Stimulated activated naive CD4-positive, alpha-beta T cell treated with Interleukin-2 at 50 U/mL for 16 hours (primary cell): ENCODE data around the gene CCNE1.
"Not testable (repeated sequence)": the region's sequence is repeated elsewhere in the genome, so short reads cannot be mapped to it uniquely, and the experiment has no call there.

Experiments used
- DNase-seq: peaks from one replicate; lab custom pipeline; 2025; lab: John Stamatoyannopoulos, UW

The CCNE1 gene

GRCh38 chr19:29815231-29815630 is 3.4 kb downstream of the CCNE1 start:
- no peak for DNase-seq

DNA sequence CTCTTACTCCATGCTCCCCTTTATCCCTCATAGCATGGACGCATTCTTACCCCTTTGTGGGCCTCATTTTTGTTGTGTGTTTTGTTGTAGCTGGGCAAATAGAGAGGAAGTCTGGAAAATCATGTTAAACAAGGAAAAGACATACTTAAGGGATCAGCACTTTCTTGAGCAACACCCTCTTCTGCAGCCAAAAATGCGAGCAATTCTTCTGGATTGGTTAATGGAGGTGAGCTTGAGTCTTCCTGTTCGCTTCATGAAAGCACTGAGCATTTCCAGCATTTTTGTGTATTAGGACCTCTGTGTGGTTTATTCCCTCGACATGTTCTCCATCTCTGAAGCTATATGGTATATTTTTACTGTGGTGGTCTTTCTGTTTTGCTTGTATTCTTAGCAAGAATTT is 5.5 kb downstream of the CCNE1 start:
- DNase-seq, result no peak

GRCh38 chr19:29819300-29819699 is 7.5 kb downstream of the CCNE1 start:
- DNase-seq, result no peak

GRCh38 chr19:29819986-29820385 is 8.2 kb downstream of the CCNE1 start:
- DNase-seq, result no peak

DNA sequence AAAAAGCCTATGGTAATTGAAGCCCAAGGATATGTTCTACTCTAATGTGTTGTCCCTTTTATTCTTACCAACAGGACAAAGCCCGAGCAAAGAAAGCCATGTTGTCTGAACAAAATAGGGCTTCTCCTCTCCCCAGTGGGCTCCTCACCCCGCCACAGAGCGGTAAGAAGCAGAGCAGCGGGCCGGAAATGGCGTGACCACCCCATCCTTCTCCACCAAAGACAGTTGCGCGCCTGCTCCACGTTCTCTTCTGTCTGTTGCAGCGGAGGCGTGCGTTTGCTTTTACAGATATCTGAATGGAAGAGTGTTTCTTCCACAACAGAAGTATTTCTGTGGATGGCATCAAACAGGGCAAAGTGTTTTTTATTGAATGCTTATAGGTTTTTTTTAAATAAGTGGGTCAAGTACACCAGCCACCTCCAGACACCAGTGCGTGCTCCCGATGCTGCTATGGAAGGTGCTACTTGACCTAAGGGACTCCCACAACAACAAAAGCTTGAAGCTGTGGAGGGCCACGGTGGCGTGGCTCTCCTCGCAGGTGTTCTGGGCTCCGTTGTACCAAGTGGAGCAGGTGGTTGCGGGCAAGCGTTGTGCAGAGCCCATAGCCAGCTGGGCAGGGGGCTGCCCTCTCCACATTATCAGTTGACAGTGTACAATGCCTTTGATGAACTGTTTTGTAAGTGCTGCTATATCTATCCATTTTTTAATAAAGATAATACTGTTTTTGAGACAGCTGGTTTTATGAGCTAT is 12.0 kb downstream of the CCNE1 start:
- no peak for DNase-seq

- DNase-seq, result not testable (repeated sequence)
Observed at GRCh38 chr19:29825263-29825662, 13.5 kb downstream of the CCNE1 start.

DNA sequence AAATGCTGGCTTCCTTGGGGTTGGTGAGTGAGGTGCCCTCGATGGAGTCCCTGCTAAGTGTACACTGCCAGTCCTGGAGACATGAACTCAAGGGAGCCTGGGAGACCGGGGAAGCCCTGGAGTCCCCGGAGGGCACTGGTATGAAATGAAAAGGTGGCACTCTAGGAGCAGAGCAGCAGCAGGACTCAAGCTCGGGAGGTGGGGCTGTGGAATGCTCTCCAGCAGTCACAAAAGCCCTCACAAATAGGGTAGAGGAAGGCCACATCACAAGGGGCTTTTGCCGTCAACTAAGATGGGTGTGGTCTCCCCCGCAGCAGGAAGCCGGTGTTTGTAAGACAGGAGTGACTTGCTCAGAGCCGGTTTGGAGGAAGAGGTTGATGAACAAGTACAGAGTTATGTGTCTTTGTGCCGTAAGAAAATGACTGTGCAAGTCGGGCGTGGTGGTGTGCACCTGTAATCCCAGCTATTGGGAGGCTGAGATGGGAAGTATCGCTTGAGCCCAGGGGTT is 19.3 kb downstream of the CCNE1 start:
- peak; percentile 41 for DNase-seq

DNA sequence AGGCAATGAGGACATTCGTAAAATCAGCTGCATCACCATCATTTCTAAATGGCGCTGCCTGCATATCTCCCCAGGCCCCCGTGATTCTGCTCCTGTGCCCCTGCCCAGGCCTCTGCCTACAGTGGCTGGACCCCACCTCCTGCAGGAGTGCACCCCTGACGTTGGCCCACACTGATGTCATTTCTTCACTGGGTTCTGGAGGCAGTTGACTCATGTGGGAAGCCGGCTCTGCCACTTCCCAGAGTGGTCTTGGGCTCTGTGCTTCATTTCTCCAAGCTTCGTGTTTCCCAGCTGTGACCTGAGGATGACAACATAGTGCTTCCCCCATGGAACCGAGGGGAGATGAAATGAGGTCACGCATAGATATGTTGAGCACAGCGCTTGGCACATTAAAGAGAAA is 19.9 kb downstream of the CCNE1 start:
- no peak for DNase-seq

DNA sequence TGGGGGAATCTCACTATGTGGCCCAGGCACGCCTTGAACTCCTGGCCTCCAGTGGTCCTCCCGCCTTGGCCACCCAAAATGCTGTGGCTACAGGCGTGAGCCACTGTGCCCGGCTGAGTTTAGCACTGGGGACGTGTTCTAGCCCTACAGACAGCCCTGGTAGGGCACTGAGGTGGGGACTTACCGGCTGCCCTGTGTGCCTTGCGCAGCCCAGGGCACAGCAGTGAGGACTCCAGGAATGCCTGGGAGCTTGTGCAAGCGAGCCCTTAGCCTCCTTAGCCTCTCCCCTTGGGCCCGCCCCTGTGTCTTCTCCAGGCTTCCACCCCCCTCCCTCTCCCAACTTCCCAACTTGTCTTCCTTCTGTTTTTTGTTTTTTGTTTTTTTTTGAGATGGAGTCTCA is 21.0 kb downstream of the CCNE1 start:
- DNase-seq, result no peak

DNA sequence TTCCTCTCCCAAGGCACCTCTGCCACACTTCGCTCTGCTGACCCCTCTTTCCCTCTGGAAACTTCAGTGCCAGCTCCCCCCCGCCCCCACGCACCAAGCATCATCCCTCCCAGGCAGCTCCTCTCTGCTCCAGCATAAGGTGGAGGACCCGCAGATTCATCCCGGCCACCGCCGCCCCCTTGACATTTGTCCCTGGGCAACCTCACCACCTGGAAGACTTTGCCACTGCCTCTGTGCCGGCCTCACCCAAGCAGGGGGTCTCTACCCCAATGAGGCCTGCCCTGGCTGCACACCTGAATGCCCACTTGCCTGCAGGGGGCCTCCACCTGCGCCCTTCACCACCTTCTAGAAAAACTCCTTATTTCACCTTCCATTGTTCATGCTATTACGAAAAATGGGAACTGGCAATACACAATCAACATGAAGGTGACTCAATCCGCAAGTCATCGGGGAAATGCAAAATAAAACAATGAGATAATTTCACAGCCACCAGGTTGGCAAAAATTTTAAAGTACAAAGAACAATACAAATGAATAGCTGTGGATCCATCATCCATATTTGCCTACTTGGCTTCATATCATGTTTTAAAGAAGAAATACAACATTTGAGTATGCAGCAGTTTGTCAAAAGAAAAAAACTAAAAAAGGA is 21.9 kb downstream of the CCNE1 start:
- DNase-seq, result no peak

DNA sequence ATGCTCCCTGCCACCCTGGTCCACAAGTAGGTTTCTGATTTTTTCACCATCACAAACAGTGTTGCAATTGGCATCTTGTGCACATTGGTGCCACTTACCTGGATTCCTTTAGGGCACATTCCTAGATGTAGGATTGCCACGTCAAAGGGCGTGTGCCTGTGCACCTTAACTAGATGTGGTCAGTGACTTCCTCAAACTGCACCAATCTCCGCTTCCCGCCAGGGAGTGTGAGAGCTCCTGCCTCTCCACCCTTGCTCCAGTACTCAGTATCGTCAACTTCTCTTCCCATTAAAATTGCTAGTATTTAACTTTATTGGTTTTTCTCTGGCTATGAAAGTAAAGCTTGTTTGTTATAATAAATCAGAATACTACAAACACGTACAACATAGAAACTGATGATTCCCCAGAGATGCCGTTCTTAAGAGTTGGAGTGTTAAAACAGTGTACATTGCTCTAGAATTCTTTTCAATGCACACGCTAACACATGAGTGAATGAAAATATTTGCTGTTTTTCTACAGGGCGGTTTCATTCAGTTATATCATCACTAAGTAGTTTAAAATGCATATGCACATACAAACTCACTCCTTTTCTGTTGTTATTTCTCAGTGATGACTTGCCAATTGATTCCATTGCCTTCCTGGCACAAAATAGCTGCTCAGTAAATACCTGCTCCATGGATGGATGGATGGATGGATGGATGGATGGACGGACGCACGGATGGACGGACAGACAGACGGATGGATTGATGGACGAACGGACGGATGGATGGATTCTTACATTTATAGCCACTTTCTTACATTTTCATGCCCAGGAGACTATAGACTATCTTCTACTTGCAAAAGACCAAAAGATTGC is 23.4 kb downstream of the CCNE1 start:
- DNase-seq, result no peak

- DNase-seq, result no peak
Observed at GRCh38 chr19:29836409-29836825, 24.6 kb downstream of the CCNE1 start.

- peak; percentile 63 for DNase-seq
Observed at GRCh38 chr19:29837448-29837981, 25.7 kb downstream of the CCNE1 start.

DNA sequence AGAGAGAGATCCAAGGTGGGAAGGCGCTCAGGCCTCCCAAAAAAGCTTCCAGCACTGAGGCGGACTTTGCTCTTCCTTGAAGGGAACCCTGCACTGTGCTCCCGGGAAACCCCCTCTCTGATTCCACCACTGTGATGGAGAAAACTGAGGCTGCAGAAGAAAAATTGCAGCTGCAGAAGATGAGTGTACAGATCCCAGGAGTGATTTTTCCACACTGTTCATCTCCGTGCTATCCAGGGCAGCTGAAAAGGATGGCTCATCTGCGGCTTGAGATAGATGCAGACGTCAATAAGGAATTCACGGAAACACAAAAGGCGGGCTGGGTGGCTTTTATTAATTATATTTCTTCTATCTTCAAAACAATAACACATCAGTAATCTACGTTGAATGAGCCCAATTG is 26.2 kb downstream of the CCNE1 start:
- no peak for DNase-seq

DNA sequence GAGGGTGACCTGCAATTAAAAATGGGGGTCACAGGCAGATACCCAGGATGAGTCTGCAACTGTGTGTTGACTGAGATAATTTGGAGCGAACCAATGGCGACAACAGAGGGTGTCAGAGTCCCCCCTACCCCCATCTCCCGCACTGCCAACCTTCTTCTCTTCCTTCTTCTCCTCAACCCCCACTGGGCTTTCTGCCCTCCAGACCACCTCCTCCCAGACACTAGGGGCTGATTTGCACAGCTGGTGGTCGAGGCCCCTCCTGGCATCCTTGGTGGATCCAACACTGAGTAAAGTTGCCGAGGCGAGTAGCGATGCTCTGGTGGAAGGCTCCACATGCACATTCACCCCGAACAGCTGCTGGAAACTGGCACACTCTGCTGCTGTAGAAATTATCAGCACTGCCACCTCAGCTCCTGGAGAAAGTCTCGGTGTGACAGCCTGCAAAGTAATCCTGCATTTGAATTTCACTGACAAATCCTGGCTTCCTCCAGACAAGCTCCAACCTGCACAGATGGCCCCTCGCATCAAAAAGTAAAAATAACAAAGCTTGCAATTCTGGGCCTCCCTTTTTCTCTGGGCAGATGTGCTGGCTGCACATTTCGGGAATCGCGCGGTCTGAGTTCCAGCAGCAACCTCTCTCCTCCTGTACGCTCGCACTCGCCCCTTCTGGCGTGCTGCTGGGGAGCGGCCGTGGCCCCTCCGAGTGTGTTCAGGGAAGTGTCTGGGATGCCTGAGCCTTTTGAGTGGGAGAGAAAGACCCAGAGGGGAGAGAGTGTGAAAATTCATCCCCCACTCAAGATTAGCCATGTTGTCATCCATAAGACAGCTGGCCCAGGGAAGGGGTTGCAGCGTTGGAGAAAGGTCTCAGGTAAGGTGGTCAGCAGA is 28.5 kb downstream of the CCNE1 start:
- no peak for DNase-seq

GRCh38 chr19:29841209-29841558 is 29.4 kb downstream of the CCNE1 start:
- no peak for DNase-seq

DNA sequence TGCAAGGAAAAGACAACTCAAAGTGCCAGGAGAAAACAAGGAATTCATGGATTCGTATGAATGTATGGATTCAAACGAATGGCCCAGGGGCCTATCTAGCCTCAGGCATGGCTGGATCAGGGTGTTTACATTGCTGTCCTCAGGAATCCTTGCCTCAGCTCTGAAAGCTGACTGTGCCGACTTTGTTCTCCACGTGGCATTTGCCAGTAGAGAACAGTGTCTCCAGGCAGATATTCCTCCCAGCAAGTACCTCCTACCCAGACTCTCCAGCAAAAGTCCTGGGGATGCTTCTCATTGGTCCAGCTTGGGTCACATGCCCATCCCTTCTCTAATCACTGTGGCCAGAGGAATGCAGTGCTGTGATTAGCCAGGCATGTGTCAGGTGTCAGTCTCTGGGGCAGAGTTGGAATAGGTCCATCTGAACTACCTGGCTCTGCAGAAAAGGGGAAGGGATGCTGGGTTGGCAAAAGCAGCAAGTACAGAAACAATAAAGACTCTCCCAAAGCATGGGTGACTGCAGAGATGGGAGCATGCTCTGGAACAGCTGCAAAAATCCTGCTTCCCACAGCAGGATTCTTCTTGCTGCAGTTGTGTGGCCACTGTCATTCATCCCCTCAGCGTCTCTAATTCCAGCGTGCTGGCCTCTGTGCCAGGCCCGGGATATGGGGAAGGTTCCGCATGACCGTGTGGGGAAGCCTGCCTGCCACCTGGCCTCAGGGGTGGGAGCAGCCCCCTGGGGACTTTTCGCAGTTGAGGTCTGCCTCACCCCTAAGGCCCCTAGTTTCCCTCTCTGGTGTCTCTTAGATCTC is 30.0 kb downstream of the CCNE1 start:
- DNase-seq, result no peak

DNA sequence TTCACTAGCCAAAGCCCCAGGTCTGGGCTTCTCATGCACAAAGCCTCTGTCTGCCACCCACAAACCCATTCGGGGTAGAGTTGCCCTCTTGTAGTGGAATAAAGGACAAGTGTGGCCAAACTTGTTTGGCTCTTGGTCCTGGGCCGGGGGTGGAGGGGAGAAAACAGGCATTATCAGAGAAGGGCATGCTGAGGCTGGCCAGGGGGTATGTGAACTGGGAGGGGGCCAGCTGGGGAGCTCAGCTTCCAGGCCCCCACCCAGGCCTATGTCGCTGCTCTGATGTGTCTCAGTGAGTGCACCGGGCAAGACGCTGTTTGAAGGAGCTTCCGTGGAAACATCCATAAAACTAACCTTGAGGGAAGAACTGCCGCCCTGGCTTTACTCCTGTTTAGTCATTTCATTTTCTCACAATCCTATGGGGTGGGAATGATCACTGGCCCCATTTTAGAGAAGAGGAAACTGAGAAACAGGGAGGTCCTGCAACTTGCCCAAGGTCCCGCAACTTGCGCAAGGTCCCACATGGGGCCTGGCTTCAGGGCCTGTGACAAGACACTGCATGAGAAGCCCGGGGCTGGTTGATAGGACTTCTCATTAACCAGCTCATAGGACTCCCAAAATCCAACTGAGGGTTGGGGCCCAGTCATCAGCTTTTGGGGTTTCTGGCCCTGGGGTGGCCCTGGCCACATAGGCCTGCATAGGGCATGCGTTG is 30.8 kb downstream of the CCNE1 start:
- DNase-seq, result no peak

DNA sequence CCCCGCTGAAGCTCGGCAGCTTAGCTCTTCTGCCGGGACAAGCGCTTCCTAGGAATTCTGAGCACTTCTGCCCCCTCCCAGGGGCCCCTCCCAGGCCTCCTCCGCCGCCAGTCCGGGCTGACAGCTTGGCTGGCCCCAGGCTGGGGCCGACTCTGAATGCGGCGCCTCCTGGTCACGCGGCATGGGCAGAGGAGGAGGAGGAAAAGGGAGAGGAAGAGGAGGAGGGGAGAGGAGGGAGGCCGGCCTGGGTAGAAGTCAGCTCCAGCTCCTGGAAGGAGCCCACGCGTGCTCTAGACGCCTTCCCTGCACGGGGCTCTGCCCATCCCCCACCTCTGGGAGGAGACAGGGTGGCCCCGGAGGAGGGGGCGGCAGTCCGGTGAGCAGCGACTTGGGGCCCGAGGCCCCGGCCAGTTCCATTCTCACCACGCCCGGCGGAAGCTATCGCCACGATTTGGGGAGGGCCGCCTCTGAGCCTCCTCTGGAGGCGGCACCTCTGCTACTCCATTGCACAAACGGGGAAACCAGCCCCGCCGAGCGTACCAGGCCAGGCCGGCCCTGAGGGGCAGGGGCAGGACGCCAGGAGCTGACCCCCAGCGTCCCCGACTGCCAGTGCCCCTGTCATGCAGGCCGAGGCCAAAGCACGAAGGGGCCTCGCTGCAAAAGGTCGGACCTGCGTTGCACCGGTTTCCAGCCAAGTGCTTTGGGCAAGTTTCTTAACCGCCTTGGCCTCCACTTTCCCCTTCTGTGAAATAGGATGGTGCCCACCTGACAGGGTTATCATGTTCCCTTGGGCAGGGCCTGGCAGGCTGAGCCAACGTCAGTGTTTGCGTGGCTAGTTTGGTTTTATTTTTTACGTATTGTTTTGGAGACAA is 31.6 kb downstream of the CCNE1 start:
- no peak for DNase-seq
